ENCODE measurements around the gene PIWIL1. TPM values are rescaled to one million over a fixed set of nuclear protein-coding genes. Genes with fewer than 3 reads are reported as not detected.

PIWIL1 gene
- total and polyA plus RNA-seq, 2 of the 4 experiments (the other 2 are of a cell fraction): not detected

DNA sequence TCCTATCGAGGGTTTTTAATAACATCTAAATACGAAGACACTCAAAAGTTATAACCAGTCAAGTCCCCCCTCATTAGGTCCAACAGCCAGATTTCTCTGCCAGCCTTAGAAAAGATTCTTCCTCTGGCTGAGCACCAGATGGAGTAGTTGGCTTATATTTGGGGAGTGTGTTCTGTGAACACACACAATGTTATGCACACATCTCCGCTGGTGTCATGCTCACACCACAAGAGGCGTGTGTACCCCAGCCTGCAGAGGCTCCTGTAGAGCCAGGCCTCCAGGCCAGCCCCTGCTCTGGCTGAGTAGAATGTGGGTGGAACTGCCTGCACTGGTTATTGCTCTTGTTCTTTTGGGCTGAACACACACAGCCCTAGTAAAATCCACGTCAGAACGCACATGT is 64.0 kb downstream of the PIWIL1 start:
- H3K4me3 ChIP-seq (ENCODE audit: insufficient read depth, low read depth, low read length): no peak overlapping the region
- WGBS, 2 experiments (ENCODE audit: extremely low coverage in 2 of 2, insufficient read length in 1 of 2): 80% methylated on average over 1 of the region's 6 CpGs; no CpG with 5 or more reads in 1 of the 2 experiments
- H2AFZ ChIP-seq (replicated peaks; ENCODE audit: low read length, poor library complexity): no peak overlapping the region
- no peaks in the 10 kb centered on the region for H3K4me1 ChIP-seq (ENCODE audit: control insufficient read depth, insufficient read depth, low read length)
- TF ChIP-seq USF2 (IDR thresholded peaks at IDR 0.05; ENCODE audit: low read depth, low read length) (no peak), RFX5 (IDR thresholded peaks at IDR 0.05; ENCODE audit: low read depth, low read length) (no peak)
- no peak overlapping the region for H3K23ac ChIP-seq (ENCODE audit: low read depth, low read length)
- no peak overlapping the region for H3K14ac ChIP-seq (replicated peaks; ENCODE audit: low read depth, low read length)
- no peaks in the 10 kb centered on the region for H4K20me1 ChIP-seq (ENCODE audit: insufficient read depth, low read length)
- H2BK120ac ChIP-seq (ENCODE audit: low read depth, low read length): no peak overlapping the region
- H3K27ac ChIP-seq (ENCODE audit: insufficient read depth, low read length): no peak overlapping the region
- H4K5ac ChIP-seq (ENCODE audit: low read depth, low read length): no peak overlapping the region
- ChIA-PET CTCF (no interaction called here), POLR2A (ENCODE audit: unreplicated experiment) (no interaction called here)
- no peak overlapping the region for H3K4ac ChIP-seq (ENCODE audit: low read depth, low read length)
- no peak overlapping the region for H3K18ac ChIP-seq (ENCODE audit: low read depth, low read length)
- no peak overlapping the region for H2AK5ac ChIP-seq (ENCODE audit: low read depth, low read length)
- H3K9ac ChIP-seq (ENCODE audit: low read depth, low read length): no peak overlapping the region
- H3K9me3 ChIP-seq (ENCODE audit: control insufficient read depth, insufficient read depth, low read length): peaks cover 25% of the 10 kb centered on the region
- dilution Hi-C loops (cut with HindIII; ENCODE audit: low sequenced_read_pairs, unreplicated experiment) (no loop called here), intact Hi-C loops (cut with micrococcal nuclease) (no loop called here), in situ Hi-C loops (cut with MboI; ENCODE audit: low sequenced_read_pairs) (no loop called here)
- no peaks in the 10 kb centered on the region for H3K9me1 ChIP-seq (ENCODE audit: insufficient read depth, low read length)
- H4K91ac ChIP-seq (ENCODE audit: insufficient read depth, low read depth, low read length): no peak overlapping the region
- no TSS peak for BruUV-seq (replicated peaks)
- H3K4me2 ChIP-seq (ENCODE audit: low read depth, low read length): no peak overlapping the region
- H2BK5ac ChIP-seq (ENCODE audit: low read depth, low read length, poor library complexity, severe bottlenecking): no peak overlapping the region
- no peaks in the 10 kb centered on the region for H3K79me1 ChIP-seq (ENCODE audit: low read depth in 1 of 2, low read length in 2 of 2)
- H2BK20ac ChIP-seq (ENCODE audit: low read depth, low read length): no peak overlapping the region
- no peak overlapping the region for H2BK15ac ChIP-seq (ENCODE audit: low read depth, low read length)
- H2AK9ac ChIP-seq (replicated peaks; ENCODE audit: low read depth, low read length, poor library complexity): no peak overlapping the region
- no peak overlapping the region for H4K8ac ChIP-seq (ENCODE audit: low read depth in 2 of 2, low read length in 2 of 2)
- no peaks in the 10 kb centered on the region for H3K27me3 ChIP-seq (ENCODE audit: control insufficient read depth, insufficient read depth, low read length)
- H3K36me3 ChIP-seq (ENCODE audit: control insufficient read depth, insufficient read depth, low read length): no peaks in the 10 kb centered on the region
- H3K56ac ChIP-seq (ENCODE audit: extremely low read depth, insufficient read depth, low read length): no peak overlapping the region
- ATAC-seq (ENCODE audit: low read depth) (no peak), DNase-seq (no peak)

Data from IMR-90 (cell line).